HG02981 (cell line): ENCODE measurements around the gene PRELP.
"Not testable (repeated sequence)": the region's sequence is repeated elsewhere in the genome, so short reads cannot be mapped to it uniquely, and the experiment has no call there.

ENCODE experiments used
- ATAC-seq: cut with Tn5 transposase; IDR thresholded peaks from one replicate; pipeline ENCODE4 v1.9.1; 2021; ENCODE audit warnings: mild to moderate bottlenecking, moderate library complexity; ENCODE audit not compliant: unreplicated experiment

PRELP gene

GRCh38 chr1:203475012-203475981 is at the start of gene PRELP:
TSS of gene PRELP (plus strand) at chr1:203475806. CDS start at chr1:203483185, 7,379 bp downstream.
- no peak for ATAC-seq

GRCh38 chr1:203426366-203426765 is 49.2 kb upstream of the PRELP start:
- no peak for ATAC-seq

GRCh38 chr1:203426870-203427269 is 48.7 kb upstream of the PRELP start:
- no peak for ATAC-seq

- no peak for ATAC-seq
Observed at GRCh38 chr1:203427451-203427850, 48.2 kb upstream of the PRELP start.

- ATAC-seq, result no peak
Observed at GRCh38 chr1:203428981-203429599, 46.5 kb upstream of the PRELP start.

- no peak for ATAC-seq
Observed at GRCh38 chr1:203435615-203436014, 40.0 kb upstream of the PRELP start.

GRCh38 chr1:203437696-203438315 is 37.8 kb upstream of the PRELP start:
- ATAC-seq, result no peak

- no peak for ATAC-seq
Observed at GRCh38 chr1:203439131-203439730, 36.4 kb upstream of the PRELP start.

GRCh38 chr1:203440771-203441170 is 34.8 kb upstream of the PRELP start:
- no peak for ATAC-seq

- ATAC-seq, result no peak
Observed at GRCh38 chr1:203441766-203442165, 33.8 kb upstream of the PRELP start.

- no peak for ATAC-seq
Observed at GRCh38 chr1:203442821-203443220, 32.8 kb upstream of the PRELP start.

GRCh38 chr1:203443296-203443695 is 32.3 kb upstream of the PRELP start:
- ATAC-seq, result no peak

GRCh38 chr1:203444171-203444576 is 31.4 kb upstream of the PRELP start:
- no peak for ATAC-seq

GRCh38 chr1:203447151-203447550 is 28.5 kb upstream of the PRELP start:
- no peak for ATAC-seq

GRCh38 chr1:203447598-203447997 is 28.0 kb upstream of the PRELP start:
- ATAC-seq, result not testable (repeated sequence)

GRCh38 chr1:203448521-203449061 is 27.0 kb upstream of the PRELP start:
- no peak for ATAC-seq

- no peak for ATAC-seq
Observed at GRCh38 chr1:203450001-203450400, 25.6 kb upstream of the PRELP start.

- ATAC-seq, result no peak
Observed at GRCh38 chr1:203450479-203451149, 25.0 kb upstream of the PRELP start.

GRCh38 chr1:203451836-203452784 is 23.5 kb upstream of the PRELP start:
- ATAC-seq, result no peak
